ENCODE data around the gene C1R.
"Not testable (repeated sequence)": the region's sequence is repeated elsewhere in the genome, so short reads cannot be mapped to it uniquely, and the experiment has no call there.

The C1R gene

GRCh38 chr12:7107636-7108002 lies 15.4 kb upstream of the C1R start:
- Histone ChIP-seq H4K20me1 (ENCODE audit: insufficient read depth, low read length) (no peaks in the 10 kb centered on the region), H3K9me2 (ENCODE audit: low read depth, low read length) (no peaks in the 10 kb centered on the region), H3K9ac (ENCODE audit: low read length) (no peak overlapping the region), H3K79me2 (ENCODE audit: insufficient read depth, low read length) (no peaks in the 10 kb centered on the region), H3K27ac (ENCODE audit: low read depth, low read length, poor library complexity, severe bottlenecking) (no peak overlapping the region), H3K4me1 (ENCODE audit: insufficient read depth, low read length, severe bottlenecking) (peaks cover 7% of the 10 kb centered on the region), H3F3A (ENCODE audit: insufficient read depth, low read length) (no peaks in the 10 kb centered on the region), H3K27me3 (ENCODE audit: insufficient read depth, low read length) (no peaks in the 10 kb centered on the region; the same call in 1 of the 2 replicates), H3K36me3 (ENCODE audit: insufficient read depth, low read length) (no peaks in the 10 kb centered on the region; the same call in 1 of the 2 replicates), H3K9me3 (ENCODE audit: low read length) (peaks cover 8% of the 10 kb centered on the region; the same call in 1 of the 2 replicates), H3K4me3 (ENCODE audit: low read depth, low read length, poor library complexity, severe bottlenecking) (no peak overlapping the region), H2AFZ (ENCODE audit: low read length) (no peak overlapping the region), H3K4me2 (ENCODE audit: low read length) (no peak overlapping the region)
- TF ChIP-seq CTCF (IDR thresholded peaks at IDR 0.05; ENCODE audit: low read length) = no peak
- TF ChIP-seq EZH2 (IDR thresholded peaks at IDR 0.05; ENCODE audit: borderline replicate concordance, low read length) = no peak

- not testable (repeated sequence) for H3K27me3 ChIP-seq (ENCODE audit: insufficient read depth, low read length); H3K9ac ChIP-seq (ENCODE audit: low read length); H3K36me3 ChIP-seq (ENCODE audit: insufficient read depth, low read length); H3F3A ChIP-seq (ENCODE audit: insufficient read depth, low read length); H4K20me1 ChIP-seq (ENCODE audit: insufficient read depth, low read length); H3K79me2 ChIP-seq (ENCODE audit: insufficient read depth, low read length); H2AFZ ChIP-seq (ENCODE audit: low read length); H3K27ac ChIP-seq (ENCODE audit: low read depth, low read length, poor library complexity, severe bottlenecking); H3K4me1 ChIP-seq (ENCODE audit: insufficient read depth, low read length, severe bottlenecking); H3K4me3 ChIP-seq (ENCODE audit: low read depth, low read length, poor library complexity, severe bottlenecking); H3K9me2 ChIP-seq (ENCODE audit: low read depth, low read length); H3K4me2 ChIP-seq (ENCODE audit: low read length); H3K9me3 ChIP-seq (ENCODE audit: low read length)
These were observed 14.9 kb upstream of the C1R start for GRCh38 chr12:7107181-7107580.

- no peak overlapping the region for H3K4me3 ChIP-seq (ENCODE audit: low read depth, low read length, poor library complexity, severe bottlenecking)
- no peaks in the 10 kb centered on the region; the same call in 1 of the 2 replicates for H3K36me3 ChIP-seq (ENCODE audit: insufficient read depth, low read length)
These were observed 13.8 kb upstream of the C1R start for GRCh38 chr12:7106082-7106481.

More at GRCh38 chr12:7106082-7106481, 13.8 kb upstream of the C1R start:
- Histone ChIP-seq H4K20me1 (ENCODE audit: insufficient read depth, low read length) (no peaks in the 10 kb centered on the region), H3K9ac (ENCODE audit: low read length) (no peak overlapping the region), H3K9me2 (ENCODE audit: low read depth, low read length) (no peaks in the 10 kb centered on the region), H3K9me3 (ENCODE audit: low read length) (peaks cover 8% of the 10 kb centered on the region; the same call in 1 of the 2 replicates), H3K27ac (ENCODE audit: low read depth, low read length, poor library complexity, severe bottlenecking) (no peak overlapping the region), H3K4me1 (ENCODE audit: insufficient read depth, low read length, severe bottlenecking) (peaks cover 7% of the 10 kb centered on the region), H3K27me3 (ENCODE audit: insufficient read depth, low read length) (no peaks in the 10 kb centered on the region; the same call in 1 of the 2 replicates), H3K79me2 (ENCODE audit: insufficient read depth, low read length) (no peaks in the 10 kb centered on the region), H3K4me2 (ENCODE audit: low read length) (no peak overlapping the region), H2AFZ (ENCODE audit: low read length) (no peak overlapping the region), H3F3A (ENCODE audit: insufficient read depth, low read length) (no peaks in the 10 kb centered on the region)
- TF ChIP-seq EZH2 (IDR thresholded peaks at IDR 0.05; ENCODE audit: borderline replicate concordance, low read length) (no peak), CTCF (IDR thresholded peaks at IDR 0.05; ENCODE audit: low read length) (no peak)
